ENCODE results near the gene HSD11B1L.
A peak's percentile ranks its signal among the peaks of the same experiment; 100 is the strongest.

The HSD11B1L gene, protein sequence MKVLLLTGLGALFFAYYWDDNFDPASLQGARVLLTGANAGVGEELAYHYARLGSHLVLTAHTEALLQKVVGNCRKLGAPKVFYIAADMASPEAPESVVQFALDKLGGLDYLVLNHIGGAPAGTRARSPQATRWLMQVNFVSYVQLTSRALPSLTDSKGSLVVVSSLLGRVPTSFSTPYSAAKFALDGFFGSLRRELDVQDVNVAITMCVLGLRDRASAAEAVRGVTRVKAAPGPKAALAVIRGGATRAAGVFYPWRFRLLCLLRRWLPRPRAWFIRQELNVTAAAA

DNA sequence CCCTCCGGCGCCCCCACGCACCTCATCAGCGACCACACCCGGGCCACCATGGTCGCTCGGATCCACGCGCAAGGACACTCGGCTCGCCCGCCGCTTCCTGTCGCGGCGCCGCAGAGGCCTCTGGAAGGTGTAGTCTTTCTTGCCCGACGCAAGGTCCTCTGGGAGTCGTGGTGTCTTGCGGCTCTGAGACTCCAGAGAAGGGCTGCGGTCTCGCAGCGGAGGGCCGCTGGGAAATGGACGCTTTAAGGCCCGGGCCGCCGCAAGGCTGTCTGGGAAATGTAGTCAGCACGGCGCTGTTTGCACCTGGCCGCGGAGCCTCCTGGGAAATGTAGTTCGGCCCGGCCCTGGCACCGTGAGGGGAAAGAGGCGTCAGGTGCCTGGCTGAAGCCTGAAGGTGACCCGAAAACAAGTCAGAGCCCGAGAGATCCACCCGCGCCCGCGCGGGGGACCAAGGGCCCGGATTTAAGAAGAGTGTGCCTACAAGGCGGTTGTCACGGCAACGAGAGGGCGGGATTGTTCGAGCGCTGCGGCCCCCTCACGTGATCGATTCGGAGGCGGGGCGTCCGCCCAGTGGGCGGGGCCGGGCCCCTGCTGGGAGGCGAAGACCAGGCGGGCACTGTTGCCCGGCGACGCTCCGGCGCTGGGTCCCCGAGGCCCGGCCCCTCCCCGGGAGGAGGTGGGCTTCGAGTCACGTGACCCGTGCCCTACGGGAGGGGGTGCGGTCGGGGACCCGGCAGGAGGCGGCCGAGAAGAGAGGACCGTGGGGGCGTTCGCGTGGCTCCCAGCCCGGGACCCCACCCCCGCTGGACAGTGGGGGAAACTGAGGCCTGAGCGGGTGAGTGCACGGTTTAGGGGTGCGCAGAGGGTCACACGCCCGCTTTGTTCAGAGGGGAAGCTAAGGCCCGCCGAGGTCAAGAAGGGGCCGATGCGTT is at the start of gene HSD11B1L, which contains the start of gene MICOS13:
TSS of gene HSD11B1L (plus strand) at position 591 of the 932 bp plus-strand sequence. CDS start 3,806 bp downstream, outside the sequence.
TSS of gene MICOS13 (minus strand) at position 80 of the 932 bp plus-strand sequence. CDS start at position 50, 30 bp downstream.
- H3K9me3 Mint-ChIP-seq = no peaks in the 10 kb centered on the region
- DNase-seq (peak; percentile 98 to 99), ATAC-seq (peak; percentile 97)
- H3K27ac Mint-ChIP-seq = peak within 1 kb of the TSS; percentile 93 to 96
- H3K27me3 Mint-ChIP-seq = no peaks in the 10 kb centered on the region
- H3K4me1 Mint-ChIP-seq = peaks cover 43% of the 10 kb centered on the region
- H3K4me3 Mint-ChIP-seq = peak within 1 kb of the TSS; percentile 83 to 99

DNA sequence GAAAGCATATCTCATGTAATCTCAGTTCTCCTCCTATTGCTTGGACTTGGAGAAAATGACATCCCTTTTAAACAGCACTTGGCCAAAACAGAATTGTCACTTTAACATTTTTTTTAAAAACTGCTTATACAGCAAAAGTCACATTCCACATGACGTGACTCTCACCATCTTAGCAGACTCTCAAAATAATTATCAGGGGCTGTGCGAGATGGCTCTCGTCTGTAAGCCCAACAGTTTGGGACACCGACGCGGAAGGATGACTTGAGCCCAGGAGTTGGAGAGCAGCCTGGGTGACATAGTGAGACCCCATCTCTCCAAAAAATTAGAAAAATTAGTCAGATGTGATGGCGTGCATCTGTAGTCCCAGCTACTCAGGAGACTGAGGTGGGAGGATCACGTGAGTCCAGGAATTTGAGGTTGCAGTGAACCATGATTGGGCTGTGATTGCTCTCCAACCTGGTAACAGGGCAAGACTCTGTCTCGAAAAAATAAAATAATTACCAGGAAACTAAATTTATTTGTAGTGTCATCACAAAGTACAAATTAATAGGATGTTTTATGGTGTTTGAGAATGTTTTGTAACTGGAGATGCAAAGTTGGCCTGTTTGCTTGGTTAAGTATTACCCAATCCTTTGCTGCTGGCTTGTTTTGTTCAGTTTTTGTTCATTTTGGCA is 49.1 kb upstream of the HSD11B1L start:
- no peak for DNase-seq
- Mint-ChIP-seq H3K27ac (no peak overlapping the region), H3K9me3 (no peaks in the 10 kb centered on the region), H3K27me3 (no peaks in the 10 kb centered on the region), H3K4me3 (no peak overlapping the region), H3K4me1 (peaks cover 69% of the 10 kb centered on the region)
- no peak for ATAC-seq

DNA sequence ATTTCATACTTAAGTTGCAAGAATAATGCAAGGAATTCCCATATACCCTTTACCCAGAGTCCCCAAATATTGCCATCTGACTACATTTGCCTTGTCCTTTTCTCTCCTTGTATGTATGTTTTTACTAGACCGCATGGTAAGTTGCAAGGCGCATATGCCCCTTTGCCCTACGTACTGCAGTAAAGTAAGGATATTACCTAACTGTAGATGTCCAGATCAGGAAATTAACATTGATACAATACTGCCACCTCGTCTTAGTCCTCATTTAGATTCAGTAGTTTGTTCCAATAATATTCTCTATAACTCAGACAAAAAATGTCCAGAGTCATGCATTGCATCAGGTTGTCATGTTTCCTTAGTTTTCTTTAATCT is 48.6 kb upstream of the HSD11B1L start:
- no peak for DNase-seq
- ATAC-seq = no peak
- no peaks in the 10 kb centered on the region for H3K27me3 Mint-ChIP-seq
- H3K4me3 Mint-ChIP-seq = no peak overlapping the region
- H3K4me1 Mint-ChIP-seq = peaks cover 63% of the 10 kb centered on the region
- no peak overlapping the region for H3K27ac Mint-ChIP-seq
- H3K9me3 Mint-ChIP-seq = no peaks in the 10 kb centered on the region

DNA sequence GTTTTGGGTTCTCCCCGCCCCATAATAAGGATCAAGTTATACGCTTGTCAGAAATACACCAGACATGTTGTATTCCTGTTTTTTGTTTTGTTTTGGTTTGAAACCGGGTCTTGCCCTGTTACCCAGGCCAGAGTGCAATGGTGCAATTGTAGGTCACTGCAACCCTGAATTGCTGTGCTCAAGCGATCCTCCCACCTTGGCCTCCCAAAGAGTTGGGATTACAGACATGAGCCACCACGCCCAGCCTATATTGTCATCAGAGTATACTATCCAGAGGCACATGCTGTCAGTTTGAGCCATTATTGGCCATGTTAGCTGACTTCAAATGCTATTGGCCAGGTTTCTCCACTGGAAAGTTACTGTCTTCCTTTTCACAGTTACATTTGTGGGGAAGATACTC is 48.2 kb upstream of the HSD11B1L start:
- no peak for DNase-seq
- no peak overlapping the region for H3K27ac Mint-ChIP-seq
- H3K27me3 Mint-ChIP-seq = no peaks in the 10 kb centered on the region
- H3K4me1 Mint-ChIP-seq = peaks cover 59% of the 10 kb centered on the region
- H3K9me3 Mint-ChIP-seq = no peaks in the 10 kb centered on the region
- no peak for ATAC-seq
- H3K4me3 Mint-ChIP-seq = peak overlapping the region in 1 of 2 donors; percentile 10

DNA sequence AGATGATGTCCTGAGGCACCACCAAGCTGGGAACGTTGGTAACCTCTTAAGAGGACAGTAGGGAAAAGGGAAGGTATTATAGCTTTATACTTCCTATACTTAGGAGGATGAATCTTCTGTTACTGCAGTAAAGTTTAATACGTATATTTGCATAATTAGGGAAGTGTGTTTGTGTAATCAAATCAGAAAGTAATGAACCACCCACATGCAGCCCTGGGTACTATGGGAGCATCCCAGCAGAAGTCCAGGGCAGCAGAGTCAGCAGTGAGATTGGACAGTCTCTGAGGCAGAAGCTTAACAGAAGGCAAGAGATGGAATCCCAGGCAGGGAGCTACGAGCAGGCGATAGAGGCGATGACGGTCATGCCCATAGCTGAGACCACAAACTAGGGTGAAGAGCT is 45.4 kb upstream of the HSD11B1L start:
- no peaks in the 10 kb centered on the region for H3K27me3 Mint-ChIP-seq

DNA sequence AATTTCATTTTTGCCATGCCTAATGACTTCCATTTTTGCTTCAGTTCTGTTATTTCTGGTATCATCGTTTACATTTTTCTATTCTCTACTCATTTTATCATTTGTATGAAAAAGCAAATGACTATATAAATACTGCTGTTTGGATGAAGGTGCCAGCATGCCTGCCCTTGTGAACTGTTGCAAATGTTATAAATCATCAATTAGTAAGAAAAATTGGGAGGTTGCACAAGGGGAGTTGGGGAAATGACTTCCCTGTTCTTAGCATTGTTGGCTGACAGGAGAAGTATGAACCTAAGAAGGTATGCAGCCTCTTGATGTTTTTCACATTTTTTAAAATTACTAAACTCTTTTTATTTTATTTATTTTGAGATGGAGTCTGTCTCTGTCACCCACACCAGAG is 42.9 kb upstream of the HSD11B1L start:
- Mint-ChIP-seq H3K4me3 (no peak overlapping the region), H3K4me1 (peaks cover 25% of the 10 kb centered on the region), H3K27ac (no peak overlapping the region), H3K27me3 (no peaks in the 10 kb centered on the region), H3K9me3 (no peaks in the 10 kb centered on the region)
- DNase-seq = no peak
- ATAC-seq = no peak

More for the DNA sequence above, 45.4 kb upstream of the HSD11B1L start:
- DNase-seq = no peak
- Mint-ChIP-seq H3K4me1 (peaks cover 41% of the 10 kb centered on the region), H3K9me3 (no peaks in the 10 kb centered on the region), H3K27ac (no peak overlapping the region), H3K4me3 (no peak overlapping the region)
- no peak for ATAC-seq

DNA sequence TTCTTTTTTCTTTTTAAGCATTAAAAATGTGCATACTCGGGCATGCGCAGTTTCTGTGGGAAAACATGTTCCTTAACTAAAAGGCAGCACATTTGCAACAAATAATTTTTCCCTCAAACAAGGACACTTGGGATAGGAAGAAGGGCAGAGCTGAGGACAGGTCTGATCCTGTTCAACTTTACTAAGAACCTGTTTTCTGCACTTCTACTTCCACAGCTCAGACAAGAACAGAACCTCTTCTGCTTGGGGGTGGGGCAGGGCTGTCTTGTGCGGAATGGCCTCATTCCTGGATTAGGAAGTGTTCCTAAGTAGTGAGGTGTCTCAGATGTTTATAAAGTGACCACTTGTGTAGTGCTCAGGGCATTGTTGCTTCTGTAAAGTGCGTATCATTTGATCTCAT is 39.7 kb upstream of the HSD11B1L start:
- ATAC-seq (no peak), DNase-seq (no peak)
- Mint-ChIP-seq H3K27me3 (no peaks in the 10 kb centered on the region), H3K27ac (no peak overlapping the region), H3K4me1 (peaks cover 25% of the 10 kb centered on the region), H3K9me3 (no peaks in the 10 kb centered on the region), H3K4me3 (no peak overlapping the region)

DNA sequence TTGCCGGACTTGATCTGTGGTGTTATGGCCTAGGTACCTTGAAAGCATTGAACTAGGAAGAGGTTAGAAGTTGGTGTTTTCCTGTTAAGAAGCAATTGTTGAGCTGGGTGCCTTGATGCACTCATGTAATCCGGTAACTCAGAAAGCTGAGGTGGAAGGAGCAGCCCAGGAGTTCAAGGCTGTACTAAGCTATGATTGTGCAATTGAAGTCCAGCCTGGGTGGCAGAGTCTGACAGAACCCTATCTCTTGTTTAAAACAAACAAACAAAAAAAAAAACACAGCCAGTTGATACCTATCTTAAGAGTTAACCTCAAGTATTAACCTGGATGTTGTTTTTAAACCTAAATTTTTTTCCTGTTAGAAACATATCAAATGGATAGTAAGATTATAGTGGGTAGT is 38.6 kb upstream of the HSD11B1L start:
- ATAC-seq (no peak), DNase-seq (no peak)
- no peaks in the 10 kb centered on the region for H3K9me3 Mint-ChIP-seq
- peaks cover 25% of the 10 kb centered on the region for H3K4me1 Mint-ChIP-seq
- no peaks in the 10 kb centered on the region for H3K27me3 Mint-ChIP-seq
- no peak overlapping the region for H3K4me3 Mint-ChIP-seq
- no peak overlapping the region for H3K27ac Mint-ChIP-seq

DNA sequence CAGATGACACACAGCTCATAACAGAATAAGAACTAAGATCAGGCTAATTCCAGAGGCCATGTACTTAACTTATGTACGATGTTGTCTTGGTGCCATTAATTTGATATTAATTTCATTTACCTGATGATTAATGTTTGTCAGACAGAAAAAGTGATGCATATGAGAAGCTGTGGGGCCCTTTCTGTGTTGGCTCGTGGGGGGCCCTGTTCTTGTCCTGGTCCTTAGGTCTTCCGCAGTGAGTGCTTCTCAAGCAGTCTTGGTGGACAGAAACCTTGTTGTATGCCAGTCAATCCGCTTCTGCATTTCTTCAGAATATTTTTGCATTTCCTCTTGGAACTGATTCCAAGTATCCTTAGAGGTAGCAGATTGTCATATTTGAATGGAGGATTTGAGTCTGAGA is 37.8 kb upstream of the HSD11B1L start:
- no peak for ATAC-seq
- Mint-ChIP-seq H3K27me3 (no peaks in the 10 kb centered on the region), H3K4me1 (peaks cover 25% of the 10 kb centered on the region), H3K9me3 (no peaks in the 10 kb centered on the region), H3K4me3 (no peak overlapping the region), H3K27ac (no peak overlapping the region)
- DNase-seq = no peak

DNA sequence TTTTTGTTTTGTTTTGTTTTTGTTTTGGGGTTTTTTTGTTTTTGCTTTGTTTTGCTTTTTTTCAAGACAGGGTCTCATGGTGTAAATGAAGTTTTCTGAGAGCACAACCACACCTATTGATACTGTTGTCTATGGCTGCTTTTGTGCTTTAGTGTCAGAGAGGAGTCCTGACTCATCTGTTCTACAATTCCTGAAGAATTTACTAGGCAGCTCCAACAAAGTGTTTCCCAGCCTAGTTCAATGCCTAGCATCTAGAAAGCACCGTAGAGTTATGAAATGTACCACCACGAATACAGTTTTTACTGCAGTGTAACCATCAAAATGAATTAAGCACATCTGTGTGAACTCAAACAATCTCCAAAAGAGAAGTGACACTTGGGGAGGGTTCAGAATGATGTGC is 36.8 kb upstream of the HSD11B1L start:
- H3K4me3 Mint-ChIP-seq = no peak overlapping the region
- DNase-seq = no peak
- no peaks in the 10 kb centered on the region for H3K27me3 Mint-ChIP-seq
- H3K27ac Mint-ChIP-seq = peak overlapping the region; percentile 44 to 83
- no peaks in the 10 kb centered on the region for H3K9me3 Mint-ChIP-seq
- peaks cover 25% of the 10 kb centered on the region for H3K4me1 Mint-ChIP-seq
- no peak for ATAC-seq

DNA sequence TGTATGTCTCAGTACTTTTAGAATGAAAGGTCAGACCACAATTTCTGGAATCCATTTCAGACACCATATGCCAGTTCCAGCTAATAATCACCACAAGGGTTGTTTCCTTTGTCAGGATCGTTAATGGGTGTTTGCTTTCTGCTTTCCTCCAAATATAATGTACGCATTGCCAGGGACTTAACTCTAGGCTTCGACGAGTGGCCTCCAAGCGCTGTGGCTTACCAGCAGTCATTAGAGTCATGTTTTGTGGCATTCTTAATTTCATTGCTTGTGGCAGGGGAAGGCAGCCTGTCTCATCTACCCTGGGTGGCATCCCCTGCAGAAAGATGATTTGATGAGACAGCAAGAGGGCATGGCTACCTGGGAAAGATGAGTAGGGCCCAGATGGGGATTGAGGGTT is 35.4 kb upstream of the HSD11B1L start:
- H3K9me3 Mint-ChIP-seq = no peaks in the 10 kb centered on the region
- H3K4me3 Mint-ChIP-seq = no peak overlapping the region
- H3K4me1 Mint-ChIP-seq = peaks cover 25% of the 10 kb centered on the region
- DNase-seq (no peak), ATAC-seq (no peak)
- H3K27me3 Mint-ChIP-seq = no peaks in the 10 kb centered on the region
- H3K27ac Mint-ChIP-seq = peak overlapping the region; percentile 54 to 80

DNA sequence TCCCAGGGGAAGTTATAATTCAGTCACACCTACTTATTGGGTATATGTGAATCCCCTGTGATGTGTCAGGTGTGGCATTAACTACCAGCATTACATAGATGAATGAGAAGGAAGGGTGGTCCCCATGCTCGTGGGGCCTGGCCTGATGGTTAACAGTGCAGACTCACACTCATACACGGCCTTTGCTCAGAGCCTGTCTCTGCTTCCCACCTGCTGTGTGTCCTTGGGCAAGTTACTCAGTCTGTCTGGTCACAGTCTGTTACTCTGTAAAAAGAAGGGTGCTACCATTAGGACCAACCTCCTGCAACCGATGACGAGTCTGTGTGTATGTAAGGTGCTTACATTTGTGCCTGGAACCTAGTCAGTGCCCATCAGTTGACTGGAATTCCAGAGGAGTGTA is 34.1 kb upstream of the HSD11B1L start:
- H3K4me3 Mint-ChIP-seq = no peak overlapping the region
- peak overlapping the region; percentile 49 to 78 for H3K27ac Mint-ChIP-seq
- ATAC-seq (no peak), DNase-seq (no peak)
- no peaks in the 10 kb centered on the region for H3K27me3 Mint-ChIP-seq
- no peaks in the 10 kb centered on the region for H3K9me3 Mint-ChIP-seq
- H3K4me1 Mint-ChIP-seq = peaks cover 19% of the 10 kb centered on the region

DNA sequence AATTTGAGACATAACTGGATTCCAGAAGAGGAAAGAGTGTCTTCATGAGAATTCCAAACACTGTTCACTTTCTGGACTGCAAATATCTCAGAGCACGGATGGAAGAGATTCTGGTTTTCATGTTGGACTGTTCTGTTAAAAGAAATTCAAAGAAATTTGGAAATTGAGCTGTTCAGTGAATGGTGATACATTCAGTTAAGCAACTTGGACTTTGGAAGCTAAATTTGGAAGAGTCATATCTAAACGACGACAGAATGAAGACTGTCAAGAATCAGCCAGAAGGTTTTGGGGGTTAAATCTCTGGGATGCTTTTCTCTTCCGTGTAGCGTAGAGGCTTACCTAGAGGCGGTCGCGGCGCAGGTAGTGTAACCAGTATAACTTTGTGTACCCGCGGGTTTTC is 32.4 kb upstream of the HSD11B1L start:
- Mint-ChIP-seq H3K4me1 (peaks cover 17% of the 10 kb centered on the region), H3K9me3 (no peaks in the 10 kb centered on the region), H3K4me3 (no peak overlapping the region), H3K27me3 (no peaks in the 10 kb centered on the region), H3K27ac (peak overlapping the region in 1 of 2 donors; percentile 15)
- DNase-seq (no peak), ATAC-seq (no peak)

DNA sequence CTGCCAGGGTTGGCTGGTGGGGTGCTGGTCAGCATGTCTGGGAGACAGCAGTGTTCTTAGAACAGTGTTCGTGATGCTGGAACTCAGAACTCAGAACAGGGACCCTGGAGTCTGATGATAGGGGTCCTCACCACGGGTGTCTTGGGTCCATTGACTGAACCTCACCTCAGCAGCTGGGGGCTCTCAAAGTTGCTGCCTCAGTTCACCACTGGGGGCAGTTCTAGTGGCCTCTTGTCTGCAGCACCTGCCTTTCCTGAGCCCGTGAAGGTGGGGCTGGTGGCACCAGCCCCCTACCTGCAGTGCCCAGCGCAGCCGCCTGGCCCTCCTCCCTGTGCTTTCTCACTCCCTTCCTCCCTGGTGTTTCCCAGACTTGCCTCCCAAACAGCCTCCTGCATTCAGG is 29.5 kb upstream of the HSD11B1L start:
- ATAC-seq (no peak), DNase-seq (no peak)
- peak overlapping the region in 1 of 2 donors; percentile 84 for H3K27ac Mint-ChIP-seq
- no peak overlapping the region for H3K4me3 Mint-ChIP-seq
- H3K4me1 Mint-ChIP-seq = no peaks in the 10 kb centered on the region
- no peaks in the 10 kb centered on the region for H3K9me3 Mint-ChIP-seq
- no peaks in the 10 kb centered on the region for H3K27me3 Mint-ChIP-seq

DNA sequence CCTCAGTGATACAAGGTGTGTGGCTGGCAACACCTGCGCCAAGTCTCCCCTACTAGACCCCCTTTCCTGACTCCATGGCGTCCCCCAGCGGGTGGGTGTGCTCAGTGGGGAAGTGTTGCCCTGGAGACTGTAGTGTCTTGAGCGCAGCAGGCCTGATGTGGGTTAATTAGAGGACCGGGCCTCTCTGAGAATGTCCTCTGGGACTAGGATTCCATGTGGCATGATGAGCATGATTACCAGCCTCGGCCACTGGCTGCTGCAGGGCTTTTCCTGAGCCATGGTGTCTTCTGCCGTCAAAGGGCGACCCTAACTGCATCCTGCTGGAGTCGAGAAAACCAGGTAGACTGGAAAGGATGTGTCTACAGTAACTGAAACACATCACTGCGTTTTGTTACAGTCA is 28.6 kb upstream of the HSD11B1L start:
- H3K9me3 Mint-ChIP-seq = no peaks in the 10 kb centered on the region
- no peak overlapping the region for H3K27ac Mint-ChIP-seq
- H3K4me3 Mint-ChIP-seq = no peak overlapping the region
- H3K4me1 Mint-ChIP-seq = no peaks in the 10 kb centered on the region
- ATAC-seq = no peak
- DNase-seq = no peak
- no peaks in the 10 kb centered on the region for H3K27me3 Mint-ChIP-seq

DNA sequence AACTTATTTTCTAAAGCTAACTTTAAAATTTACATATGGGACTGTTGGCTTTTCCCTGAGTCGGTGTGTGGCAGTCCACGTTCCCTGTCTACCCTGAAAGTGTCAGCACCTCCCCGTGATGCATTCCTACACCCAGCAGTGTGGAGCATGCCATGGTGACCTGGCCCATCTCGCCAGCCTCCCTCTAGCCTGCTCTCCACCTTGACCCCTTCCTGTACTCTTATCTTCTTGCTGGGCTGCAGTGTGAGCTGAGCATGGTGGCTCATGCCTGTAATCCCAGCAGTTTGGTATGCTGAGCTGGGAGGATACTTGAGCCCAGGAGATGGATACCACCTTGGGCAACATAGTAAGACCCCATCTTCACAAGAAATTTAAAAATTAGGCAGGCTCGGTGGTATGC is 25.9 kb upstream of the HSD11B1L start:
- DNase-seq = no peak
- Mint-ChIP-seq H3K27ac (peak overlapping the region in 1 of 2 donors; percentile 93), H3K4me3 (no peak overlapping the region), H3K27me3 (no peaks in the 10 kb centered on the region), H3K9me3 (no peaks in the 10 kb centered on the region), H3K4me1 (no peaks in the 10 kb centered on the region)
- ATAC-seq = no peak

Measured in stimulated activated naive CD8-positive, alpha-beta T cell treated with anti-CD3 and anti-CD28 coated beads, Interleukin-15, amount 100 ng/mL, for 72 hours (primary cell).